PC-9 (cell line): ENCODE data around the gene SLC27A2. TPM values are rescaled to one million over a fixed set of nuclear protein-coding genes. Genes with fewer than 3 reads are reported as not detected.

ENCODE experiments used
- BruUV-seq: library from RNA; stranded (reverse); fragments of 400-500 nt; replicated peaks from 2 replicates; lab custom pipeline; 2021; lab: Mats Ljungman, UMichigan
- CTCF ChIA-PET: fragments of 300-600 bp; sonication (Branson Sonifier 250); formaldehyde crosslinking; loops from one replicate; lab custom pipeline; 2022; ENCODE audit warnings: antibody characterized with exemption; lab: Charles Lee
- POLR2A ChIA-PET: fragments of 300-600 bp; sonication (Branson Sonifier 250); formaldehyde crosslinking; loops from one replicate; lab custom pipeline; 2022; ENCODE audit warnings: antibody characterized with exemption; ENCODE audit not compliant: unreplicated experiment; lab: Charles Lee
- DNase-seq, 2 experiments: peaks; one replicate each; pipeline versions ENCODE4 v3.0.0 to v3.0.0-alpha.2; 2015 to 2022; ENCODE audit warnings: mixed read lengths in 1 of 2
- H2AFZ ChIP-seq: fragments of 200-600 bp; sonication (generic); 2 replicates; pipeline ENCODE4 v1.8.1; 2017; ENCODE audit warnings: antibody characterized with exemption
- H3F3A ChIP-seq: fragments of 200-600 bp; sonication (generic); 2 replicates; pipeline ENCODE4 v1.8.1; 2017; ENCODE audit warnings: antibody characterized with exemption, mild to moderate bottlenecking, low read depth; ENCODE audit not compliant: insufficient read depth
- H3K27ac ChIP-seq: fragments of 200-600 bp; sonication (generic); 2 replicates; pipeline ENCODE4 v1.6.1; 2016; ENCODE audit warnings: mixed run types
- H3K27me3 ChIP-seq: fragments of 200-600 bp; sonication (generic); 2 replicates; pipeline ENCODE4 v1.6.1; 2016; ENCODE audit warnings: low read depth, mixed run types; ENCODE audit not compliant: insufficient read depth
- H3K36me3 ChIP-seq: fragments of 200-600 bp; sonication (generic); 2 replicates; pipeline ENCODE4 v1.6.1; 2016; ENCODE audit warnings: low read depth, mixed run types
- H3K4me1 ChIP-seq: fragments of 200-600 bp; sonication (generic); replicated peaks from 2 replicates; pipeline ENCODE4 v1.6.1; 2016; ENCODE audit warnings: mixed run types; ENCODE audit not compliant: insufficient read depth
- H3K4me2 ChIP-seq: fragments of 200-600 bp; sonication (generic); 2 replicates; pipeline ENCODE4 v1.6.1; 2017; ENCODE audit warnings: mixed run types
- H3K4me3 ChIP-seq: fragments of 200-600 bp; sonication (generic); 2 replicates; pipeline ENCODE4 v1.6.1; 2016; ENCODE audit warnings: mixed run types
- H3K79me2 ChIP-seq: fragments of 200-600 bp; sonication (generic); 2 replicates; pipeline ENCODE4 v1.6.1; 2017; ENCODE audit warnings: low read depth, mixed run types
- H3K9me2 ChIP-seq: fragments of 200-600 bp; sonication (generic); 2 replicates; pipeline ENCODE4 v1.8.1; 2017; ENCODE audit warnings: mild to moderate bottlenecking; ENCODE audit not compliant: insufficient read depth
- H3K9me3 ChIP-seq: fragments of 200-600 bp; sonication (generic); 2 replicates; pipeline ENCODE4 v1.8.1; 2016; ENCODE audit warnings: low read depth; ENCODE audit not compliant: insufficient read depth
- H4K20me1 ChIP-seq: fragments of 200-600 bp; sonication (generic); 2 replicates; pipeline ENCODE4 v1.8.1; 2017; ENCODE audit not compliant: insufficient read depth
- CTCF ChIP-seq: fragments of 200-600 bp; sonication (generic); conservative IDR thresholded peaks from 2 replicates; pipeline ENCODE4 v1.6.1; 2017; ENCODE audit warnings: mixed run types, antibody characterized with exemption, mild to moderate bottlenecking, moderate library complexity
- EZH2 ChIP-seq: fragments of 200-600 bp; sonication (generic); IDR thresholded peaks from 2 replicates; pipeline ENCODE4 v1.8.0; 2017; ENCODE audit warnings: antibody characterized with exemption, low read depth
- intact Hi-C: fragments of 100-400 bp; cut with micrococcal nuclease; formaldehyde crosslinking; loops from one replicate; pipeline ENCODE4 v1.10.0; 2022; ENCODE audit not compliant: unreplicated experiment
- total RNA-seq: library from RNA; stranded (reverse); gene quantifications from 2 replicates; pipeline ENCODE4 v1.2.3, GENCODE V29; 2021

Gene SLC27A2
- total RNA-seq, 1 experiment from 2014 or later, result 7.5 TPM

DNA sequence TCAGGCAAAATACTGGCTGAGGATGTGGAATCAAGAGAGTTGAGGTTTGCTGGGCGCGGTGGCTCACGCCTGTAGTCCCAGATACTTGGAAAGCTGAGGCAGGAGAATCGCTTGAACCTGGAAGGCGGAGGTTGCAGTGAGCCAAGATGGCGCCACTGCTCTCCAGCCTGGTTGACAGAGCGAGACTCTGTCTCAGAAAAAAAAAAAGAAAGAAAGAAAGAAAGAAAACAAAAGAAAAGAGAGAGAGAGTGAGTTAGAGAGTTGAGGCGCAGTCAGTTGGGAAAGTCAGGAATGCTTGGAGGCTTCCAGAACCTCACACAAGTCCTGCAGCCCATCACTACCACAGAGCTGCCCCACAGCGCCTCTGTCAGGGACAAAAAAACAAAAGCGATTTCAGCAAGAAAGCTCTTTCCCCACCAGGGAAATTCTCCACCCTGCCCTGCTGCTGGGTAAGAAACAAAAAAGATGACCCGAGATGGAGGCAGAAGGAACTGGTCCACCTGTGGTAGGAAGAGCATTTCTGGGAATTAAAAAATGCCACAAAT, 69.7 kb downstream of the SLC27A2 start:
- no TSS peak for BruUV-seq
- Histone ChIP-seq H4K20me1 (no peaks in the 10 kb centered on the region), H3K9me2 (no peaks in the 10 kb centered on the region), H3F3A (peaks cover 6% of the 10 kb centered on the region; the same call in 1 of the 2 replicates), H3K79me2 (no peaks in the 10 kb centered on the region), H3K27ac (no peak overlapping the region), H3K4me2 (no peak overlapping the region), H3K27me3 (no peaks in the 10 kb centered on the region), H3K9me3 (no peaks in the 10 kb centered on the region), H3K36me3 (no peaks in the 10 kb centered on the region), H2AFZ (no peak overlapping the region), H3K4me3 (no peak overlapping the region), H3K4me1 (peaks cover 13% of the 10 kb centered on the region)
- DNase-seq, result no peak
- ChIA-PET POLR2A (no interaction called here), CTCF (interaction anchor here (0.6 kb wide), 1 partner anchor 71 kb away, joined by 5 read pairs; no protein-coding TSS in a partner anchor)
- intact Hi-C loops, result no loop called here
- TF ChIP-seq EZH2, result no peak
- no peak for TF ChIP-seq CTCF

DNA sequence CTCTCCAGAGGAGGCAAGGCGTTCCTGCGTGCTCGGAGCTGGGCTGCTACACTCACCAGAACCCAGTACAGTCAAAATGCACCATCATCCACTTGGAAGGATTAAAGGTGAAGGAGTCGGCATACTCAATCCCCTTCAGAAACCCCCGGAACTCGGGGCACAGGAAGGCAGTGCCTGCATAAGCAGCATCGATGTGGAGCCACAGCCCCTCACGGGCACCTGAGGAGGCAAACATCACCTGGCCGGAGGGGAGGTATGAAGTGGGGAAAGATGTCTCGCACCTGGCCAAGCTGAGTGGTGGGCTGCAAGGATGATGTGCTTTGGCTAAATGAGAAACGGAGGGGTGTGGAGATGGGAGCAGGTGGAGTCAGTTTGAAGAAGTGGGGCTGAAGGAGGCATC, 70.6 kb downstream of the SLC27A2 start:
- no peaks in the 10 kb centered on the region for H4K20me1 ChIP-seq
- no peak overlapping the region for H3K27ac ChIP-seq
- no peak overlapping the region for H2AFZ ChIP-seq
- no peaks in the 10 kb centered on the region for H3K27me3 ChIP-seq
- H3K79me2 ChIP-seq, result no peaks in the 10 kb centered on the region
- H3K4me3 ChIP-seq, result no peak overlapping the region
- BruUV-seq, result no TSS peak
- H3K4me2 ChIP-seq, result no peak overlapping the region
- no peak for DNase-seq
- H3K4me1 ChIP-seq, result peaks cover 21% of the 10 kb centered on the region
- no peaks in the 10 kb centered on the region for H3K36me3 ChIP-seq
- H3F3A ChIP-seq, result peaks cover 6% of the 10 kb centered on the region; the same call in 1 of the 2 replicates
- H3K9me3 ChIP-seq, result no peaks in the 10 kb centered on the region
- ChIA-PET CTCF (no interaction called here), POLR2A (no interaction called here)
- intact Hi-C loops, result no loop called here
- TF ChIP-seq CTCF (no peak), EZH2 (no peak)
- H3K9me2 ChIP-seq, result no peaks in the 10 kb centered on the region

GRCh38 chr15:50256188-50257041, 74.4 kb downstream of the SLC27A2 start:
- CTCF ChIA-PET, result no interaction called here
- peaks cover 6% of the 10 kb centered on the region; the same call in 1 of the 2 replicates for H3F3A ChIP-seq
- intact Hi-C loops, result loop anchor here (5.0 kb wide), 1 partner anchor 109 kb away; no protein-coding TSS in a partner anchor
- H2AFZ ChIP-seq, result no peak overlapping the region
- no peaks in the 10 kb centered on the region for H3K9me2 ChIP-seq
- H3K36me3 ChIP-seq, result no peaks in the 10 kb centered on the region
- no peaks in the 10 kb centered on the region for H3K27me3 ChIP-seq
- POLR2A ChIA-PET, result no interaction called here
- BruUV-seq, result no TSS peak
- H3K4me1 ChIP-seq, result peaks cover 32% of the 10 kb centered on the region
- peak overlapping the region; percentile 17 for H3K27ac ChIP-seq
- TF ChIP-seq EZH2 (no peak), CTCF (no peak)
- no peak overlapping the region for H3K4me3 ChIP-seq
- no peaks in the 10 kb centered on the region for H3K9me3 ChIP-seq
- no peaks in the 10 kb centered on the region for H3K79me2 ChIP-seq
- peak overlapping the region; percentile 40 for H3K4me2 ChIP-seq
- no peaks in the 10 kb centered on the region for H4K20me1 ChIP-seq
- peak; percentile 54 to 84 for DNase-seq
